HPDE6-E6E7 (cell line): ENCODE data around the gene ZNF385B.

ENCODE experiments used
- DNase-seq: peaks from one replicate; pipeline ENCODE4 v3.0.0; 2011; ENCODE audit warnings: missing footprints; ENCODE audit errors: extremely low spot score

Gene ZNF385B

GRCh38 chr2:179682756-179683155, 178.7 kb downstream of the ZNF385B start:
- no peak for DNase-seq

- DNase-seq = no peak
These were observed 183.5 kb downstream of the ZNF385B start for GRCh38 chr2:179677746-179678505.

GRCh38 chr2:179677077-179677688, 184.2 kb downstream of the ZNF385B start:
- no peak for DNase-seq

- DNase-seq = peak; percentile 14
These were observed 186.0 kb downstream of the ZNF385B start for GRCh38 chr2:179675435-179675834.

GRCh38 chr2:179671043-179671981, 190.1 kb downstream of the ZNF385B start:
- DNase-seq = no peak

- no peak for DNase-seq
These were observed 192.2 kb downstream of the ZNF385B start for GRCh38 chr2:179669196-179669595.

GRCh38 chr2:179664972-179665812, 196.2 kb downstream of the ZNF385B start:
- no peak for DNase-seq

GRCh38 chr2:179661986-179662385, 199.4 kb downstream of the ZNF385B start:
- no peak for DNase-seq

- DNase-seq = no peak
These were observed 204.3 kb downstream of the ZNF385B start for GRCh38 chr2:179657068-179657595.

- no peak for DNase-seq
These were observed 205.8 kb downstream of the ZNF385B start for GRCh38 chr2:179655627-179656026.

GRCh38 chr2:179654806-179655205, 206.6 kb downstream of the ZNF385B start:
- DNase-seq = no peak

- DNase-seq = no peak
These were observed 209.1 kb downstream of the ZNF385B start for GRCh38 chr2:179652296-179652695.

- DNase-seq = no peak
These were observed 211.0 kb downstream of the ZNF385B start for GRCh38 chr2:179650420-179650819.

GRCh38 chr2:179646862-179647587, 214.4 kb downstream of the ZNF385B start:
- no peak for DNase-seq

GRCh38 chr2:179646173-179646769, 215.1 kb downstream of the ZNF385B start:
- DNase-seq = no peak

- DNase-seq = no peak
These were observed 216.4 kb downstream of the ZNF385B start for GRCh38 chr2:179645047-179645446.

GRCh38 chr2:179642462-179642861, 218.9 kb downstream of the ZNF385B start:
- DNase-seq = no peak

GRCh38 chr2:179636995-179637394, 224.4 kb downstream of the ZNF385B start:
- DNase-seq = no peak

- DNase-seq = no peak
These were observed 225.1 kb downstream of the ZNF385B start for GRCh38 chr2:179636100-179636980.
